ENCODE measurements around the gene RHOV. TPM values are rescaled to one million over a fixed set of nuclear protein-coding genes. Genes with fewer than 3 reads are reported as not detected.

The RHOV gene
- total RNA-seq, 2 experiments from 2014 or later = 0.22 TPM; not detected in 1

DNA sequence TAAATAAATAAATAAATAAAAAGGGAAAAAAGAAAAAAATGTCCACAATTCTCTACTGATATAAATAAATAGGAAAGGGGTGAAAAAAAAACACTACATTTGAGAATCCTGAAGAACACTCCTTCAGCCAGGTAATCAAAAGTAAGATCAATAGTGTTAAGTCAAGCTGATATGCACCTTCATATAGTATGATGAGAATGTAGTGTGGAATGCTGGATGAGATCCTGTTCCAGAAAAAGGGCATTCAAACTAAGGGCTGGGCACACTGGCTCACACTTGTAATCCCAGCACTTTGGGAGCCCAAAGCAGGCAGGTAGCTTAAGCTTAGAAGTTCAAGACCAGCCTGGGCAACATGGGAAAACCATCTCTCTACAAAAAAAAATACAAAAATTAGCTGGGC lies 15.1 kb upstream of the RHOV start:
- Mint-ChIP-seq H3K4me1 (ENCODE audit: low read depth) (peaks cover 14% of the 10 kb centered on the region), H3K9me3 (no peaks in the 10 kb centered on the region), H3K36me3 (ENCODE audit: low read depth) (no peaks in the 10 kb centered on the region), H3K27ac (no peak overlapping the region), H3K27me3 (ENCODE audit: low read depth) (no peaks in the 10 kb centered on the region), H3K4me3 (no peak overlapping the region)
- no peak for DNase-seq
- CTCF ChIA-PET = interaction anchor here (0.6 to 2.1 kb wide), 7 partner anchors 15 to 140 kb away, joined by 3 to 7 read pairs (median 4); partner anchors contain the start of gene RHOV
- intact Hi-C loops (cut with micrococcal nuclease) = no loop called here

DNA sequence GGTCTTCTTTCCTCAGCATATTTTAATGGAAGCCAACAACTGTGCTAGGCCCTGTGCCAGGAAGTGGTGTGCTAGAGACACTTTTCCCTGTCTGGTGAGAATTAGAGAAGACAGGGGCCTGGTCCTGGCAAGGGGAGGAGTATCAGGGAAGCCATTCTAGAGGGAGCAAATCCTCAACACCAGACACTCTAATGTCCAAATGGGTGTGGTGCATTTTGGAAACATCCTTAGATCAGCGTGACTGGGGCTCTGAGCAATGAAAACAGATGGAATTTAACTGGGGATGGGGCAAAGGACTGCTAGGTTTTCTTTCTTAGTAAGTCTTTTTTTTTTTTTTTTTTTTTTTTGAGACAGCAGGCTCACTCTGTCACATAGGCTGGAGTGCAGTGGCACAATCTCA lies 12.6 kb upstream of the RHOV start:
- DNase-seq = no peak
- no peak overlapping the region for H3K4me3 Mint-ChIP-seq
- H3K27me3 Mint-ChIP-seq (ENCODE audit: low read depth) = no peaks in the 10 kb centered on the region
- CTCF ChIA-PET = interaction anchor here (0.9 kb wide), 1 partner anchor 8 kb away, joined by 4 read pairs; no protein-coding TSS in a partner anchor
- no peaks in the 10 kb centered on the region for H3K9me3 Mint-ChIP-seq
- intact Hi-C loops (cut with micrococcal nuclease) = no loop called here
- H3K4me1 Mint-ChIP-seq (ENCODE audit: low read depth) = peaks cover 7% of the 10 kb centered on the region
- no peak overlapping the region for H3K27ac Mint-ChIP-seq
- no peaks in the 10 kb centered on the region for H3K36me3 Mint-ChIP-seq (ENCODE audit: low read depth)

DNA sequence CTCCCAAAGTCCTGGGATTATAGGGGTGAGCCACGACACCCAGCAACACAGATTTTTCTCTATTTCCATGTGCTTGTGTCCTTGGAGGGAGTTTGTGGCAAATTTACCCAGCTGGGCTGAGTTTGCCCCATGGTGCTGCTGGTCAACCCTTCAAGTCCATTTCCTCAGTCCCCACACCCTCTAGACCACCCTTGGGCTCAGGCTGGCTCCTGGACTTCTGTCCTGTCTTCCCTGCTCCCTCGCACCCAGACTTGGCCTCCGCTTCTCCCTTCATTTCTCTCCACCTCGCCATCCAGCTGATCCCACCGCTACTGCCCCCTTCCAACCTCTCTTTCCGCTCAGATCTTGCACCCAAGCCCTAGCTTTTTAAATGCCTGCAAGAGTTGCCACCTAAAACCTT lies 7.3 kb upstream of the RHOV start:
- Mint-ChIP-seq H3K9me3 (no peaks in the 10 kb centered on the region), H3K4me3 (no peak overlapping the region), H3K27ac (no peak overlapping the region), H3K4me1 (ENCODE audit: low read depth) (peaks cover 10% of the 10 kb centered on the region), H3K27me3 (ENCODE audit: low read depth) (no peaks in the 10 kb centered on the region), H3K36me3 (ENCODE audit: low read depth) (no peaks in the 10 kb centered on the region)
- intact Hi-C loops (cut with micrococcal nuclease) = no loop called here
- CTCF ChIA-PET = interaction anchor here (0.7 to 1.7 kb wide), 4 partner anchors 10 to 18 kb away, joined by 3 to 5 read pairs (median 4); partner anchors contain the start of gene VPS18
- no peak for DNase-seq

DNA sequence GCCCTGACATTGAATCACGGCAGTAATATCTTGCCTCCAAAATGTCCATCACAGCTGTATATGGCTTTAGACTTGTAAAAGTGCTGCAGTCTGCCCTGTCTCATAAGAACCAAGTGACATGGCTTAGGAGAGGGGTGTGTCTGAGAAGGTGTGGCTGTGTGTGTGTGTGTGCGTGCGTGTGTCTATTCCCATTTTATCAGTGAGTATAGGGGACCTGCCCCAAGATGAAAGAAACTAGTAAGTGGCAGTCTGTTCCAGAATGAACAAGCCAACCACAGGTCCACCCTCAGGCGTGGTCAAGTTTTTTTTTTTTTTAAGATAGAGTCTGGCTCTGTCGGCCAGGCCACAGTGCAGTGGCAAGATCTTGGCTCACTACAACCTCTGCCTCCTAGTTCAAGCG lies 5.6 kb upstream of the RHOV start:
- no peak overlapping the region for H3K4me3 Mint-ChIP-seq
- H3K9me3 Mint-ChIP-seq = no peaks in the 10 kb centered on the region
- peaks cover 2% of the 10 kb centered on the region for H3K27me3 Mint-ChIP-seq (ENCODE audit: low read depth)
- intact Hi-C loops (cut with micrococcal nuclease) = loop anchor here (5.0 kb wide), 1 partner anchor 202 kb away; no protein-coding TSS in a partner anchor
- H3K36me3 Mint-ChIP-seq (ENCODE audit: low read depth) = no peaks in the 10 kb centered on the region
- H3K27ac Mint-ChIP-seq = no peak overlapping the region
- no peak for DNase-seq
- H3K4me1 Mint-ChIP-seq (ENCODE audit: low read depth) = peaks cover 10% of the 10 kb centered on the region
- CTCF ChIA-PET = interaction anchor here (0.7 to 1.7 kb wide), 4 partner anchors 13 to 158 kb away, joined by 3 to 17 read pairs (median 6); partner anchors contain the start of gene VPS18

DNA sequence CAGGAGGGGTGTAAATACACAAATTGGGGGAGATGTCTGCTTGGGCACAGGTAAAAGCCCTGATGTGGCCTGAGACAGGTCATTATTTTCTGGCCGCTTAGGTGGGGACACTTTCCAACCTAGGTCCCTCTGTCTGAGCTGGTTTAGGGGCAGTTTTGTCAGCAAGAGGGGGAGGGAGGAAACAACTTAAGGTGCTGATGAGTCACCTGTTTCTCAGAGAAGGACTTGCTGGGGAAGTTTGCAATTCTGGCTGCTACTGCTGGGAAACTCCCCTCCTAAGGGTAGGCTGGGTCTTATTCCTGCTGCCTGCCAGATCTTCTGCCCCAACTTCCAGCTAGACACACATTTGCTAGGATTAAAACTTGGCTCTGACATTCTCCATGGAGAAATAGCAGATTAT lies 4.8 kb upstream of the RHOV start:
- Mint-ChIP-seq H3K4me1 (ENCODE audit: low read depth) (peaks cover 12% of the 10 kb centered on the region), H3K4me3 (no peak overlapping the region), H3K36me3 (ENCODE audit: low read depth) (no peaks in the 10 kb centered on the region), H3K27ac (no peak overlapping the region), H3K27me3 (ENCODE audit: low read depth) (peaks cover 4% of the 10 kb centered on the region), H3K9me3 (no peaks in the 10 kb centered on the region)
- intact Hi-C loops (cut with micrococcal nuclease) = loop anchor here (1.0 to 5.0 kb wide), 2 partner anchors 16 to 201 kb away; partner anchors contain the start of gene VPS18
- DNase-seq = peak; percentile 70
- CTCF ChIA-PET = interaction anchor here (1.2 to 1.7 kb wide), 3 partner anchors 14 to 35 kb away, joined by 4 to 17 read pairs (median 7); partner anchors contain the start of genes SPINT1 and VPS18

DNA sequence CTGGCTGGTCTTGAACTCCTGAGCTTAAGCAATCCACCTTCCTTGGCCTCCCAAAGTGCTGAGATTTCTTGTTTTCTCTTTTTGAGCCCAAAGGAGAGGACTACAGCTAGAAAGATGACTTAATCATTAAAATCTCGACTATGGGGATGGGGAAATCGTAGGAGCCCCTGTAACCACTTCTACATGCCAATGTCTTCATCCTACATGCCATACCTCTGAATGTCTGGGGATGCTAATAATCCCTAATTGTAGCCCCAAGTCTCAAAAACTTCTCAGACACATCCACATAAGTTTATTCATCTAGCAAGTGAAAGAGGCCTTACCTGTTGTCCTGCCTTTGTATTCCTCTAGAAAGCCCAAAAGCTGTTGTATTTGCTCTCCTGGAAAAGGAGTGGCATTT lies 3.7 kb upstream of the RHOV start:
- H3K27ac Mint-ChIP-seq = no peak overlapping the region
- CTCF ChIA-PET = no interaction called here
- peaks cover 7% of the 10 kb centered on the region for H3K27me3 Mint-ChIP-seq (ENCODE audit: low read depth)
- no peak overlapping the region for H3K4me3 Mint-ChIP-seq
- no peak for DNase-seq
- H3K4me1 Mint-ChIP-seq (ENCODE audit: low read depth) = peaks cover 16% of the 10 kb centered on the region
- intact Hi-C loops (cut with micrococcal nuclease) = loop anchor here (1.0 to 5.0 kb wide), 2 partner anchors 17 to 200 kb away; partner anchors contain the start of gene VPS18
- H3K36me3 Mint-ChIP-seq (ENCODE audit: low read depth) = no peaks in the 10 kb centered on the region
- no peaks in the 10 kb centered on the region for H3K9me3 Mint-ChIP-seq

DNA sequence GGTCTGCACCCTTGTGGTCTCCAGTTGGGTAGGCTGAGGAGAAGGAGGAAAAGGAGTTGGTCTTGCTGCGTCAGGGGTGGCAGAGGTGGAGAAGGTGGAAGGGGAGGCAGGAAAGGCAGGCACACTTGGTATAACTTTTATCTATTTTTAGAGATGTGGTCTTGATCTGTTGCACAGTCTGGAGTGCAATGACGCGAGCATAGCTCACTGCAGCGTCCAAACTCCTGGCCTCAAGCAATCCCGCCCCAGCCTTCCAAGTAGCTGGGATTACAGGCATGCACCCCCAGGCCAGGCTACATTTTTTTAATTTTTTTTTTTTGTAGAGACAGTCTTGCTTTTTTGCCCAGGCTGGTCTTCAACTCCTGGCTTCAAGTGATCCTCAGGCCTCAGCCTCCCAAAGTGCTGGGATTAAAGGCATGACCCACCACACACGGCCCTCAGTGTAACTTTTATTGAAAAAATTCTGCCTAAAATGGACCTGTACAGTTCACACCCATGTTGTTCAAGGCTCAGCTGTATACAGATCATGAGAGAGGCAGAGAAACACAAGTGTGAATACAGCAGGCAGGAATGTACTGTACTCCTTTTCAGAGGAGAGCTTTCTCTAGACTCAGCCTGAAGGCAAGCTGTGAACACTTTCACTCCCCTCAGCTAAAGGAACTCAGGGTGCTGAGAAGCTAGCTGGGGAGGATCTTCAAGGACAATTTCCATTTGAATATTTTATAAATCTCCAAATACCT lies 2.1 kb upstream of the RHOV start:
- Mint-ChIP-seq H3K36me3 (ENCODE audit: low read depth) (no peaks in the 10 kb centered on the region), H3K4me3 (no peak overlapping the region), H3K9me3 (no peaks in the 10 kb centered on the region), H3K27me3 (ENCODE audit: low read depth) (peaks cover 10% of the 10 kb centered on the region), H3K4me1 (ENCODE audit: low read depth) (peaks cover 25% of the 10 kb centered on the region), H3K27ac (no peak overlapping the region)
- CTCF ChIA-PET = interaction anchor here (0.5 to 1.9 kb wide), 3 partner anchors 18 to 310 kb away, joined by 3 to 7 read pairs (median 3); partner anchors contain the start of gene VPS18
- DNase-seq = no peak
- intact Hi-C loops (cut with micrococcal nuclease) = loop anchor here (5.0 kb wide), 1 partner anchor 199 kb away; no protein-coding TSS in a partner anchor

DNA sequence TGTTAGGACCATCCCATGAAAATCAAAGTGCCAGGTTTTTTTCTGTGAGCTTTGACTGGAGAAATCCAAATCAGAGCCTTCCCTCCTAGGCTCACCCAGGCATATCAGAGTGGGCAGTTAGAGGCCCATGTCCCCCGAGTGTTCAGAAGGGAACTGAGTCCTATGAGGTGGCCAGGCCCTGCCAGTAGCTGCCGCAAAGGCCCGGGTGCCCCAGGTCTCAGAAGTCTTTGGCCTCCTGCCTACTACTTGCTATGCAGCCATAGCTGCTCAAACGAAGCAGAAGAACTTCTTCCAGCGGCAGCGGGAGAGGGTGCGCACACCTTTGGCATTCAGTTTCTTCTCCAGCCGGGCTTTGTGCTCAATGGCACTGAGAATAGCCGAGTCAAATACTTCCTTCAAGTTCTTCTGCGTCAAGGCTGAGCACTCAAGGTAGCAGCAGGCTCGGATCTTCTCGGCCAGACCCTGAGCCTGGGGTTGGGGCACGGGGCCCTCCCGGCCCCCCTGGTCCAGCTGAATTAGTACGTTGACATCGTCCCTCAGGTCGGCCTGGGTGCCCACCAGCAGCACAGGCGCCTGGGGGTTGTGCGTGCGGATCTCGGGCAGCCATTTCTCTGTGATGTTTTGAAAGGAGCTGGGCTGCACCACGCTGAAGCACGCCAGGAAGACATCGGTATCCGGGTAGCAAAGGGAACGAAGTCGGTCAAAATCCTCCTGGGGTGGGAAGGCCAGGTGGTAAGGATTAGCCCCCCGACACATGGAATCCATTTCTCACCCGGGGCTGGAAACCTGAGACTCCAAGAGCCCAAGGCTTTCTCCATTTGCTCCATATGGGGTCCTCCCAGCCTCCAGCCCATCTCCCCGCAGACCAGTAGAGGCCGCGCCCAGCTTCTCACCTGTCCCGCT lies 992 bp downstream of the RHOV start:
- Mint-ChIP-seq H3K36me3 (ENCODE audit: low read depth) (no peaks in the 10 kb centered on the region), H3K27ac (no peak overlapping the region), H3K9me3 (no peaks in the 10 kb centered on the region), H3K4me1 (ENCODE audit: low read depth) (peaks cover 15% of the 10 kb centered on the region), H3K4me3 (peak overlapping the region; percentile 66), H3K27me3 (ENCODE audit: low read depth) (peaks cover 10% of the 10 kb centered on the region)
- CTCF ChIA-PET = interaction anchor here (0.6 to 4.9 kb wide), 9 partner anchors 16 to 283 kb away, joined by 3 to 33 read pairs (median 5); partner anchors contain the start of gene VPS18
- no peak for DNase-seq
- intact Hi-C loops (cut with micrococcal nuclease) = loop anchor here (2.0 kb wide), 1 partner anchor 14 kb away; no protein-coding TSS in a partner anchor

DNA sequence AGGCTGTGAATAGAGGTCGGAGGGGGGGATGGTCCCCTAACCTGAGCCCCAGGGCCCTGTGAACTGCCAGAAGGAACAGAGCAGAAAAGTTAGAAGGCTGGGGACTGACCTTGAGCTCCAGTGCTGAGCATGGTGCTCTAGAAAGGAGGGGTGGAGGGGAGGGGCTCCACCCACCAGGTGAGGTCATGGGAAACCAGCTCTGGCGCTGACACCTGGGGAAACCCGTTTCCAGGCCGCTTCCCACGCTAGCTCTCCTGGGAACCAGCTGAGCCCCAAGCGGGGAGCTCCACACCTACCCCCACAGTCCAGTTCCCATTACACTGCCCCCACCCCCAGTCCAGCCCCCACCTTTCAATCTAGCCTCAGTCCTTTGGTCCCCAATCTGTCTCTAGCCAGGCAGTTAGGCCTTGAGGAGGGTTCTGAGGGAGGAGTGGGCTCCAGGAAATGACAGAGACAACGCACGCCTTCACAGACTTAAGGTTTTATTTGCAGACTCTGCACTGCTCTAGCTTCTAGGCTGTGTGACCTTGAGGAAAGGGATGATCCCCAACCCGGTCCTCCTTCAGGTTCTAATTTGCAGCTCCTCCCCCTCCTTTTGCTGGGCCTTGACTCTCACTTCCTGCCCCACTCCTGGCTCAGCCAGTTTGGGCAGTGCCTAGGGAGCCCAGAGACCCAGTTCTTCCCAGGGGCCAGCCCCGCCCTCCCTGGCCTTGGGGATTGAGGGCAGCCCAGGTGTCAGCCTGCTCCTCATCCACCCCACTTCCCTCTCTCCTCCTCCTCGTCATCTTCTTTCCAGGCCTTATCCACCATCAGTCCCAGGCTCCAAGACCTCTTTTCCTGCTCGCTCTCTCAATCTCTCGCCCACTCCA lies 2.1 kb downstream of the RHOV start:
- CTCF ChIA-PET = interaction anchor here (0.6 to 4.9 kb wide), 5 partner anchors 17 to 234 kb away, joined by 3 to 33 read pairs (median 4); partner anchors contain the start of genes C15orf62 and VPS18
- Mint-ChIP-seq H3K9me3 (no peaks in the 10 kb centered on the region), H3K4me1 (ENCODE audit: low read depth) (peaks cover 15% of the 10 kb centered on the region), H3K36me3 (ENCODE audit: low read depth) (no peaks in the 10 kb centered on the region), H3K4me3 (no peak overlapping the region), H3K27ac (no peak overlapping the region), H3K27me3 (ENCODE audit: low read depth) (peaks cover 10% of the 10 kb centered on the region)
- intact Hi-C loops (cut with micrococcal nuclease) = loop anchor here (2.0 kb wide), 1 partner anchor 13 kb away; no protein-coding TSS in a partner anchor
- peak; percentile 41 for DNase-seq

DNA sequence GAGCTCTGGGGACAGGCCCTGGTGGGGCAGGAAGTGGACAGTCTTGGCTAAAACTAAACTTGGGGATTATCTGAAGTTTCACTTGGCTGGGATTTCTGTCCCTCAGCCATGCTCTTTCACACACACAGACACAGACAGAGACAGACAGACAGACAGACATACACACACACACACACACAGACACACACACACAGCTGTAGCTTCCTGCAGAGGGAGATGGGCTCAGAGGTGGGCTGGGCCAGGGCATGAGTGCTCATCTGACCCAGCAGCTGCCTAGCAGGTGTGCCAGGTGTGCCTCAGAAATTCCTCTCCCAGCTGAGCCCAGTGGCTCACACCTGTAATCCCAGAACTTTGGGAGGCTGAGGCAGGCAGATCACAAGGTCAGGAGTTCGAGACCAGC lies 3.3 kb downstream of the RHOV start:
- CTCF ChIA-PET = interaction anchor here (1.0 to 4.9 kb wide), 3 partner anchors 10 to 24 kb away, joined by 3 to 33 read pairs (median 29); partner anchors contain the start of gene VPS18
- DNase-seq = no peak
- Mint-ChIP-seq H3K36me3 (ENCODE audit: low read depth) (no peaks in the 10 kb centered on the region), H3K9me3 (no peaks in the 10 kb centered on the region), H3K4me3 (no peak overlapping the region), H3K27me3 (ENCODE audit: low read depth) (peaks cover 8% of the 10 kb centered on the region), H3K27ac (no peak overlapping the region), H3K4me1 (ENCODE audit: low read depth) (peaks cover 15% of the 10 kb centered on the region)
- intact Hi-C loops (cut with micrococcal nuclease) = no loop called here

DNA sequence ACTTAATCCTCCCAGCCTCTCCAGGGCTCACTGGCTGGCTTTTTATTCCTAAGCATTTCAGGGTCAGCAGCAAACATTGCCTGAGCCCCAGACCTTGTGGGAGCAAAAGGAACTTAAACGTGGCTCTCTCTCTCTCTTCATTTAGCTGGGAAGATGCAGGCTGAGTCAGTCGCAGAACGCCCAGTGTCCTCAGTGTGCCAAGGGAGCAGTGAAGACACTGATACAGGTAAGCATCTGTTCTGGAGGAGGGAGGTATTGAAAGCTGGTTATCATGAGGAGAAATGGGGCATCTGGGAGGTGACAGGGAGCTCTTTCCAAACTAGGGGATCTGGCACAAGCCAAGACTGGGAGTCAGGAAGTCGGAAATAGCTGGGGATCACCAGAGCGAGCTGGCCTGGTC lies 4.3 kb downstream of the RHOV start:
- peaks cover 15% of the 10 kb centered on the region for H3K4me1 Mint-ChIP-seq (ENCODE audit: low read depth)
- H3K4me3 Mint-ChIP-seq = no peak overlapping the region
- CTCF ChIA-PET = interaction anchor here (1.3 to 4.9 kb wide), 3 partner anchors 19 to 25 kb away, joined by 5 to 29 read pairs (median 7); partner anchors contain the start of gene VPS18
- no peak for DNase-seq
- intact Hi-C loops (cut with micrococcal nuclease) = no loop called here
- H3K27ac Mint-ChIP-seq = no peak overlapping the region
- H3K9me3 Mint-ChIP-seq = no peaks in the 10 kb centered on the region
- peaks cover 8% of the 10 kb centered on the region for H3K27me3 Mint-ChIP-seq (ENCODE audit: low read depth)
- no peaks in the 10 kb centered on the region for H3K36me3 Mint-ChIP-seq (ENCODE audit: low read depth)

All from activated naive CD4-positive, alpha-beta T cell treated with anti-CD3 and anti-CD28 coated beads for 36 hours (primary cell).